ENCODE measurements around the gene MEGF11.

The MEGF11 gene

DNA sequence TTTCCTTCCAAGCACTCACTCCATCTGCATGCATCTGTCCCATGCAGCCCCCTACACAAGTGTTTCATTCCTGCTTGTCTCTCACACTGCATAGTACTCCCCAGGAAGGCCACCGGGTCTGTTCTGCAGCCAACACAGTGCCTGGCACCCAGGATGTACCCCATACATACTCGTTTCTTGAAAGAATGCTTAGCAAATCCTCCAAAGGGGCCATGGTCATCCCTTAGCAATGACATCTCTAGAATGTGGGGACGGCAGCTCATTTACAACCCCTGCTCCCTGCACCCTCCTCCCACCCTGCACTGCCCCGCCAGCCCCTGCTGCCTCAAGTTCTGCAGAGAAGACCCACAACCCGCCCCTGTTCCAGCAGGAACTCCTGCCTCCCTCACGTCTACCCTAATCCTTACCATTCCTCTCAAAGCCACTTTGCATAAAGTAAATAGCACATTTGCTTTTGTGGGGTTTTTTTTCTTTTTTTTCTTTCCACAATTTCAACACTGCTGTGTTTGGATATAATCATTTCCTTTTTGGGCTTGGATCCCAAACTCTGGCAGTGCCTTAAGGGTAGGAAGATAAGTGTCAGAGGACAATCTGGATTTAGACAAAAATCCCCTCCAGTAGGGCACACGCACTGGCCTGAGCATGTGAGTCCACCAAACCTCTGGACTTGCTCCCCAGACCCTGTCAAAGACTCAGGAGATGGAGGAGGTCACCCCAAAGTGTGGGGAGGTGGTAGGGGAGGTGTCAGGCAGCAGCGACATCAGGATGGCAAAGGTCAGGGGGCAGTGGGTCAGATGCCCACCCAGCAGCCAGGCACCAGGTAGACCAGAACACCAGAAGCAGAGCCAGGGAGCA lies 68.4 kb downstream of the MEGF11 start:
- TF ChIP-seq ISL1 (CRISPR knock-in tag; IDR thresholded peaks at IDR 0.05) (no peak), GLIS3 (CRISPR knock-in tag; IDR thresholded peaks at IDR 0.05) (no peak), ARNTL (CRISPR knock-in tag; IDR thresholded peaks at IDR 0.05; ENCODE audit: borderline replicate concordance, low read depth) (no peak)
- no peak for ATAC-seq

DNA sequence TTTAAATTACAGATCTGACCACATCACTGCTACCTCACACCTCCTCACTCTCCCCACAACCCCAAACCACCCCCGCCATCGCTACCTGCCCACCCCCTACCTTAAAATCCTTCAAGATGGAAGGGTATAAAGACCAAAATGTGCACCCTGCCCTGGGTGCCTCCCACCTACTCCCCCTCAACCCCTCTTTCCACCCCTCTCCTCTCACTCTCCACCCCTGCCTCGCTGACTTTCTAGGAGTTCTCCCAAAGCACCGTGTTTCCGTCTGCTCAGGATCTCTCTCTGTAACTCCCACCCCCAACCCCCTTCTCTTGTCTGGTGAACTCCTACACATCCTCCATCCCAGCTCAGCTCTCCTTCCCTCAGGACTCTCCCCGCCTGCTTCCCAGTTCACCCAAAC lies 69.1 kb downstream of the MEGF11 start:
- TF ChIP-seq RARB (CRISPR knock-in tag; IDR thresholded peaks at IDR 0.05): no peak
- no peak for TF ChIP-seq ZNF565 (CRISPR knock-in tag; conservative IDR thresholded peaks at IDR 0.05; ENCODE audit: low read depth)
- no peak for ATAC-seq

DNA sequence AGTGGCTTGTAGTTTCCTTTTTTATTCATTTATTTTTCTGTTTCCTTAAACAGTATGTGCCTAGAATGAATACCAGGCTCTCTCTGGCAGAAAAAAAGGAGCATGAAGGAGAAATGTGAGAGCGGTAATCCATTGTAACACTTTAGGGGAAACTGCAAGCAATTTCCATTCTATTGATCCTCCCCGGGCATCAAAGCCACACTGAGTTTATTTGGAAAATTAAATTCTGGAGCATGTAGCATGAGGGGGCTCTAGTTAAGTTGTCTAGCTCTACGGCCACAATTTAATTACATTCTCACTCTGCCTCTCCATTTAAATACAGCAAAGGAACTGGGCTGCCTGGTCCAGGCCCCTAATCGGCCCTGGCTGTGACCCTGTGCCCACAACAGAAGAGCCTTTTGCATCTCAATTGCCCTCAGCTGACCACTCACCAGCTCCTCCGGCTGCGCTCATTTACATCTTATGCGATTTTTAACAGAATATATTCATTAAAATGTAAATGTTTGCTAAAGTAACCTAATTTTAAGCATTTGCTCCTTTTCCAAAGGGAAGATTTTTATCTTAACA lies 72.9 kb downstream of the MEGF11 start:
- TF ChIP-seq, protein P1, sequence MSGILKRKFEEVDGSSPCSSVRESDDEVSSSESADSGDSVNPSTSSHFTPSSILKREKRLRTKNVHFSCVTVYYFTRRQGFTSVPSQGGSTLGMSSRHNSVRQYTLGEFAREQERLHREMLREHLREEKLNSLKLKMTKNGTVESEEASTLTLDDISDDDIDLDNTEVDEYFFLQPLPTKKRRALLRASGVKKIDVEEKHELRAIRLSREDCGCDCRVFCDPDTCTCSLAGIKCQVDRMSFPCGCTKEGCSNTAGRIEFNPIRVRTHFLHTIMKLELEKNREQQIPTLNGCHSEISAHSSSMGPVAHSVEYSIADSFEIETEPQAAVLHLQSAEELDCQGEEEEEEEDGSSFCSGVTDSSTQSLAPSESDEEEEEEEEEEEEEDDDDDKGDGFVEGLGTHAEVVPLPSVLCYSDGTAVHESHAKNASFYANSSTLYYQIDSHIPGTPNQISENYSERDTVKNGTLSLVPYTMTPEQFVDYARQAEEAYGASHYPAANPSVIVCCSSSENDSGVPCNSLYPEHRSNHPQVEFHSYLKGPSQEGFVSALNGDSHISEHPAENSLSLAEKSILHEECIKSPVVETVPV (CRISPR knock-in tag; IDR thresholded peaks at IDR 0.05): no peak
- no peak for TF ChIP-seq SNAI2 (CRISPR knock-in tag; IDR thresholded peaks at IDR 0.05)
- TF ChIP-seq RARB (CRISPR knock-in tag; IDR thresholded peaks at IDR 0.05): no peak
- no peak for TF ChIP-seq OSR1 (CRISPR knock-in tag; IDR thresholded peaks at IDR 0.05)
- TF ChIP-seq ESRRG (CRISPR knock-in tag; IDR thresholded peaks at IDR 0.05): no peak
- TF ChIP-seq ZC3H10 (CRISPR knock-in tag; IDR thresholded peaks at IDR 0.05): no peak
- TF ChIP-seq, protein P2, sequence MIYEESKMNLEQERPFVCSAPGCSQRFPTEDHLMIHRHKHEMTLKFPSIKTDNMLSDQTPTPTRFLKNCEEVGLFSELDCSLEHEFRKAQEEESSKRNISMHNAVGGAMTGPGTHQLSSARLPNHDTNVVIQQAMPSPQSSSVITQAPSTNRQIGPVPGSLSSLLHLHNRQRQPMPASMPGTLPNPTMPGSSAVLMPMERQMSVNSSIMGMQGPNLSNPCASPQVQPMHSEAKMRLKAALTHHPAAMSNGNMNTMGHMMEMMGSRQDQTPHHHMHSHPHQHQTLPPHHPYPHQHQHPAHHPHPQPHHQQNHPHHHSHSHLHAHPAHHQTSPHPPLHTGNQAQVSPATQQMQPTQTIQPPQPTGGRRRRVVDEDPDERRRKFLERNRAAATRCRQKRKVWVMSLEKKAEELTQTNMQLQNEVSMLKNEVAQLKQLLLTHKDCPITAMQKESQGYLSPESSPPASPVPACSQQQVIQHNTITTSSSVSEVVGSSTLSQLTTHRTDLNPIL (CRISPR knock-in tag; IDR thresholded peaks at IDR 0.05; ENCODE audit: low read depth): no peak
- TF ChIP-seq, protein P3, sequence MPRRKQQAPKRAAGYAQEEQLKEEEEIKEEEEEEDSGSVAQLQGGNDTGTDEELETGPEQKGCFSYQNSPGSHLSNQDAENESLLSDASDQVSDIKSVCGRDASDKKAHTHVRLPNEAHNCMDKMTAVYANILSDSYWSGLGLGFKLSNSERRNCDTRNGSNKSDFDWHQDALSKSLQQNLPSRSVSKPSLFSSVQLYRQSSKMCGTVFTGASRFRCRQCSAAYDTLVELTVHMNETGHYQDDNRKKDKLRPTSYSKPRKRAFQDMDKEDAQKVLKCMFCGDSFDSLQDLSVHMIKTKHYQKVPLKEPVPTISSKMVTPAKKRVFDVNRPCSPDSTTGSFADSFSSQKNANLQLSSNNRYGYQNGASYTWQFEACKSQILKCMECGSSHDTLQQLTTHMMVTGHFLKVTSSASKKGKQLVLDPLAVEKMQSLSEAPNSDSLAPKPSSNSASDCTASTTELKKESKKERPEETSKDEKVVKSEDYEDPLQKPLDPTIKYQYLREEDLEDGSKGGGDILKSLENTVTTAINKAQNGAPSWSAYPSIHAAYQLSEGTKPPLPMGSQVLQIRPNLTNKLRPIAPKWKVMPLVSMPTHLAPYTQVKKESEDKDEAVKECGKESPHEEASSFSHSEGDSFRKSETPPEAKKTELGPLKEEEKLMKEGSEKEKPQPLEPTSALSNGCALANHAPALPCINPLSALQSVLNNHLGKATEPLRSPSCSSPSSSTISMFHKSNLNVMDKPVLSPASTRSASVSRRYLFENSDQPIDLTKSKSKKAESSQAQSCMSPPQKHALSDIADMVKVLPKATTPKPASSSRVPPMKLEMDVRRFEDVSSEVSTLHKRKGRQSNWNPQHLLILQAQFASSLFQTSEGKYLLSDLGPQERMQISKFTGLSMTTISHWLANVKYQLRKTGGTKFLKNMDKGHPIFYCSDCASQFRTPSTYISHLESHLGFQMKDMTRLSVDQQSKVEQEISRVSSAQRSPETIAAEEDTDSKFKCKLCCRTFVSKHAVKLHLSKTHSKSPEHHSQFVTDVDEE (CRISPR knock-in tag; IDR thresholded peaks at IDR 0.05): no peak
- no peak for ATAC-seq

DNA sequence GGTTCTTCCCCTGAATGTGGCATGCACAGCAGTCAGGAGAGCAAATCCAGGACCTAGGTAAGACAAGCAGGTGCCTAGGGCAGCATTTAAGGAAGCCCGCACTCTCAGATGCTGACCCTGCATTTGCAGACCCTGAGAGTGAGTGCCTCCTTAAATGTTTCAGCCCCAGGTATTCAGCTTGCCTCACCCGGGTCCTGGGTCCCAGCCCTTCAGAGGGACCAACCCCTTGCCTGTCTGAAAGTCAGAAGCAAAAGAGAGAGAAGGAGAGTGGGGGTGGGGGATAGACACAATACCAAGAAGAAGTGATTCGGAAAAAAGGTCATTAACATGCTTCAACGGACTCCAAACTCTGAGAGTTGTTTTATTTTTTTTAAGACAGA lies 75.0 kb downstream of the MEGF11 start:
- TF ChIP-seq ZC3H10 (CRISPR knock-in tag; IDR thresholded peaks at IDR 0.05) (no peak), ARNTL (CRISPR knock-in tag; IDR thresholded peaks at IDR 0.05; ENCODE audit: borderline replicate concordance, low read depth) (no peak), ESRRG (CRISPR knock-in tag; IDR thresholded peaks at IDR 0.05) (no peak)
- ATAC-seq: no peak

DNA sequence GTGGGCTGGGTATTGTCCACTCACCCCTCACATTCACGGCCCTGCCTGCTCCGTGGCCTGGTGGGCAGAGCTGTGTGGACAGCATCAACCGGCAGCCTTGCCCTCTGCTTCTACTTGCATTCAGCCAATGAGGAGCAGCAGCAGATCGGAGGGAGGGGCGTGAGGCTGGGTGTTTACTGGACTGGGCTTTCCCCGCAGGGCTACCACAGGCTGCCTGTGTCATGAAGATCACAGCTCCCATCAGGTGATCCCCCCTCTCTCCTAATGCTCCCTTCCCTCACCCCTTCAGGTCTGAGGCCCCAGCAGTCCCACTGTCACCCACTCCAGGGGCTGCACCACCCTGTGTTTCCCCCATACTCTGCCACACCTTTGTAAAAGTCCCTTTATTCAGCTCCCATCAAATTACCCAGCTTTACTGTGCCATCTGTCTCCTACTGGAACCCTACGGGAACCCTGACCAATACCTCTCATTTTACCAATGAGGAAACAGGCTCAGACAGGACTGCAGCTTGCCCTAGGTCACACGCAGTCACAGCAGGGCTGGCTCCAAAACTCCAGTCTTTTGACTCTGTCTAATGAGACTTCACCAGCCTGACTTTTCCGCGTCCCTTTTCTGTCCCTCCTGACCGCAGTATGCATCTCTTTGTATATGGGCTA lies 81.1 kb downstream of the MEGF11 start:
- TF ChIP-seq TOX (CRISPR knock-in tag; IDR thresholded peaks at IDR 0.05; ENCODE audit: borderline replicate concordance): no peak
- no peak for TF ChIP-seq RARB (CRISPR knock-in tag; IDR thresholded peaks at IDR 0.05)
- no peak for TF ChIP-seq ISL1 (CRISPR knock-in tag; IDR thresholded peaks at IDR 0.05)
- TF ChIP-seq OSR1 (CRISPR knock-in tag; IDR thresholded peaks at IDR 0.05): no peak
- TF ChIP-seq ZNF8 (CRISPR knock-in tag; IDR thresholded peaks at IDR 0.05): no peak
- no peak for TF ChIP-seq TCF4 (CRISPR knock-in tag; IDR thresholded peaks at IDR 0.05; ENCODE audit: borderline replicate concordance)
- TF ChIP-seq CSDC2 (CRISPR knock-in tag; IDR thresholded peaks at IDR 0.05): no peak
- no peak; the same call in 2 of the 3 replicates for ATAC-seq

DNA sequence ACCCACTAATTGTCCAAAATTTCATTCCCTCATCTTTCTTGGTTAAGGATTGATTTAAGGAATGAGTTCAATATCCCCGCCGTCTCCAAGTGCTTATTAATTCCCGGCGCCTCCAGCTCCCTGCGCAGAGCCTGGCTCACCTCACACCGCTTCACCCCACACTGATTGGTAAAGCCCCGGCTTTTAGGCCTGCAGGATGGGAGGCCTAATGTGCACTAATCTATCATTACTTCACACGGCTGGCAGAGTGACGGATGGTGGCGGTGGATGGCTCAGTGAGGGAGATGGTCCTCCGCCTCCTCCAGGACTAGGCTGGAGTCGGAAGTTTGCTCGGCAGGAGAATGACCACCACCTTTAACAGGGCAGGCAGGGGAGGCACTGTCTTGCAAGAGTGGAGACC lies 81.7 kb downstream of the MEGF11 start:
- no peak for TF ChIP-seq RARB (CRISPR knock-in tag; IDR thresholded peaks at IDR 0.05)
- no peak for TF ChIP-seq ZFP3 (CRISPR knock-in tag; IDR thresholded peaks at IDR 0.05)
- no peak for TF ChIP-seq ZFP30 (CRISPR knock-in tag; IDR thresholded peaks at IDR 0.05)
- TF ChIP-seq SNAI2 (CRISPR knock-in tag; IDR thresholded peaks at IDR 0.05): no peak
- TF ChIP-seq, protein P1 (CRISPR knock-in tag; IDR thresholded peaks at IDR 0.05): no peak
- no peak for ATAC-seq
